ENCODE measurements around the gene MED13.

GRCh38 chr17:62105861-62106260 lies 40.8 kb upstream of the MED13 start:
- TF ChIP-seq POLR2A (IDR thresholded peaks at IDR 0.05) (no peak), CTCF (IDR thresholded peaks at IDR 0.05) (no peak)

Data from vagina (tissue), 2 donors.